ENCODE data around the gene DNAJC11. TPM values are rescaled to one million over a fixed set of nuclear protein-coding genes. Genes with fewer than 3 reads are reported as not detected.

The DNAJC11 gene
- total RNA-seq, 1 donor from 2014 or later = 47.6 TPM

DNA sequence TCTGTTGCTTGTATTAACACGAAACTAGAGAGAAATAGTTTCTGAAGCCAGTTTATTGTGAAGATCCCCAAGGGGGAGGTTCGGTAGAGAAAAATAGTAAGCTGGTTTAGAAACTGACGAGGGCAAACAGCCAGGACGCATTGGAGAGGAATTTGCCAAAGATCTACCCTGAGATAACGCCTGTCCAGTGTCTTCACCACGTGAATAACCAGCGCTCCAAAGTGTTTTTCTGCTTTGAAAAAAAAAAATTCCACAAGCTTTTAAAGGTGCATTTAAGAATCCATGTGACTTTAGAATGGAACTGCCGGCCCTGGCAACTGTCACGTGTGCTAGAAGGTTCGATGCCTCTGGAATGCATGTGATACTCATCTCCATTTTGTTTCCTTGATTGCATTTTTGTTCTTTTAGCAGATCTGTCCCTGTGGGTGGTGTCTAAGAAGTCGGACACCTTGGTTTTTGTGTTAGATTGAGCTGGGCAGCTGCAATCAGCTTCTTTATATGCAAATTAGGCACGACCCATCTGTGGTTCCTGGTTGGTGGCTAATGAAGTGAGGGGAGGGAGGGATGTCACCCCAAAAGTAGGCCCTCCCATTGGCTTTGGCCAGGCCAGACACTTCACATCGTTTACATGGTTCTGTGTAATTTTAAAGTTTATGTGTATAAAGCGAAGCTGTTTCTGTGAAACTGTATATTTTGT, 78.2 kb downstream of the DNAJC11 start:
- H3K36me3 Mint-ChIP-seq = peaks cover 32% of the 10 kb centered on the region
- peaks cover 75% of the 10 kb centered on the region for H4K20me1 ChIP-seq (ENCODE audit: low read depth)
- peaks cover 16% of the 10 kb centered on the region for H3K4me1 Mint-ChIP-seq
- H3K9ac ChIP-seq = no peak overlapping the region
- H3K9me3 Mint-ChIP-seq = no peaks in the 10 kb centered on the region
- no peaks in the 10 kb centered on the region for H3K36me3 ChIP-seq
- no peak overlapping the region for H2AFZ ChIP-seq (replicated peaks)
- TF ChIP-seq CTCF (IDR thresholded peaks at IDR 0.05) = no peak
- H3K27ac ChIP-seq = peak overlapping the region; percentile 66
- peaks cover 74% of the 10 kb centered on the region for H3K79me2 ChIP-seq (ENCODE audit: low read depth)
- H3K27me3 Mint-ChIP-seq (ENCODE audit: insufficient read depth, low read depth) = no peaks in the 10 kb centered on the region
- H3K4me2 ChIP-seq = no peak overlapping the region
- peaks cover 8% of the 10 kb centered on the region for H3K4me1 ChIP-seq
- no peak overlapping the region for H3K4me3 ChIP-seq
- H3K4me3 Mint-ChIP-seq = no peak overlapping the region
- no peaks in the 10 kb centered on the region for H3K9me3 ChIP-seq (ENCODE audit: low read depth)
- DNase-seq (ENCODE audit: low spot score) = no peak
- H3K27ac Mint-ChIP-seq = no peak overlapping the region
- H3K27me3 ChIP-seq = no peaks in the 10 kb centered on the region
- H3F3A ChIP-seq (ENCODE audit: low read depth) = peaks cover 27% of the 10 kb centered on the region

GRCh38 chr1:6622396-6623152, 79.0 kb downstream of the DNAJC11 start:
- Histone ChIP-seq H3K27ac (peak overlapping the region; percentile 59), H3K27me3 (no peaks in the 10 kb centered on the region), H3K9ac (no peak overlapping the region), H3K36me3 (no peaks in the 10 kb centered on the region), H3K4me3 (no peak overlapping the region), H3K4me2 (no peak overlapping the region), H3K9me3 (ENCODE audit: low read depth) (no peaks in the 10 kb centered on the region), H3F3A (ENCODE audit: low read depth) (peaks cover 27% of the 10 kb centered on the region), H2AFZ (replicated peaks) (no peak overlapping the region), H3K79me2 (ENCODE audit: low read depth) (peaks cover 80% of the 10 kb centered on the region), H4K20me1 (ENCODE audit: low read depth) (peaks cover 83% of the 10 kb centered on the region), H3K4me1 (peaks cover 8% of the 10 kb centered on the region)
- H3K36me3 Mint-ChIP-seq = peaks cover 31% of the 10 kb centered on the region
- no peak overlapping the region for H3K27ac Mint-ChIP-seq
- no peaks in the 10 kb centered on the region for H3K27me3 Mint-ChIP-seq (ENCODE audit: insufficient read depth, low read depth)
- no peak for DNase-seq (ENCODE audit: low spot score)
- TF ChIP-seq EZH2phosphoT487 (IDR thresholded peaks at IDR 0.05) (no peak), CTCF (IDR thresholded peaks at IDR 0.05) (no peak), EZH2 (IDR thresholded peaks at IDR 0.05) (no peak)
- H3K9me3 Mint-ChIP-seq = no peaks in the 10 kb centered on the region
- peaks cover 16% of the 10 kb centered on the region for H3K4me1 Mint-ChIP-seq
- peak overlapping the region; percentile 6 for H3K4me3 Mint-ChIP-seq

DNA sequence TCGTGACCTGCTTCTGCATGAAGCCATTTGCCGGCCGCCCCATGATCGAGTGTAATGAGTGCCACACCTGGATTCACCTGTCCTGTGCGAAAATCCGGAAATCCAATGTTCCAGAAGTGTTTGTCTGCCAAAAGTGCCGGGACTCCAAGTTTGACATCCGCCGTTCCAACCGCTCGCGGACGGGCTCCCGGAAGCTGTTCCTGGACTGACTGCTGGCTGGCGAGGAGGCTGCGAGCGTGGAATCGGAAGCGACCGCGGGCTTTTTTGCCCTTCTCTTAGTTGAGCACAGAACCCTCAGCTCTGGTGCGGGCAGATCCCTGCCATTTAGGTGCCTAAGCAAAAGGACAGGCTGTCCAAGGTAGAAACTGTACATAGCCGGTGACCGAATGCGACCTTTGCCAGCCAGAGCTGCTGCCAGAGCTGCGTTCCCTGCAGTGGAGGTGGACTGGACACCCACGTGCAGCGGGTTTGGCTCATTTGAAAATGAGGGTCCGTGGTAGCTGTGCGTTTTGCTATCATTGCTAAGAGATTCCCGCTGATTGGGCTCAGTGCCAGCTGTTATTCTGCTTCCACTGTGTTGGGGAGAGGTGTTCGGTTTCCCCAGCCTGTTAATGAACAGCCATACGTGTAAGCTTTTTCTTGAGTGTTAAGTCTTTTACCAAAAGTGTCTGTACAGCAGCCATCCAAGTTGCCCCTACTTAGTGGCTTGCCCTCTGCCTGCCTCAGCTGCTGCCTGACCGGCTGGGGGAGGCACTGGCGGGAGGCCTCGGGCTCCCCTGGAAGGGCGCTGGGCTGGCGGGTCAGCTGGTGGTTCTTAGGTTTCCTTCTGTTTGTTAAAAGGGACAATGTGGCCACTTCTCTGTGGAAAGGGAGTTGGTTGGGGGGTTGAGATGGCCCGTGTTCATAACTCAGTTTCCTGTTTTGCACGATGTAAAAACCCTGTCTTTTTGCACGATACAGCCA, 79.9 kb downstream of the DNAJC11 start:
- Mint-ChIP-seq H3K4me3 (peak overlapping the region; percentile 6), H3K27me3 (ENCODE audit: insufficient read depth, low read depth) (no peaks in the 10 kb centered on the region), H3K27ac (no peak overlapping the region), H3K4me1 (peaks cover 16% of the 10 kb centered on the region), H3K9me3 (no peaks in the 10 kb centered on the region), H3K36me3 (peaks cover 26% of the 10 kb centered on the region)
- DNase-seq (ENCODE audit: low spot score) = no peak
- TF ChIP-seq EZH2phosphoT487 (IDR thresholded peaks at IDR 0.05) (no peak), CTCF (IDR thresholded peaks at IDR 0.05) (no peak), EZH2 (IDR thresholded peaks at IDR 0.05) (no peak)
- H3K79me2 ChIP-seq (ENCODE audit: low read depth) = peaks cover 80% of the 10 kb centered on the region
- H3K4me1 ChIP-seq = peaks cover 10% of the 10 kb centered on the region
- no peak overlapping the region for H3K9ac ChIP-seq
- no peak overlapping the region for H3K4me3 ChIP-seq
- H4K20me1 ChIP-seq (ENCODE audit: low read depth) = peaks cover 87% of the 10 kb centered on the region
- no peaks in the 10 kb centered on the region for H3K27me3 ChIP-seq
- H3K4me2 ChIP-seq = no peak overlapping the region
- no peak overlapping the region for H2AFZ ChIP-seq (replicated peaks)
- peaks cover 27% of the 10 kb centered on the region for H3F3A ChIP-seq (ENCODE audit: low read depth)
- no peaks in the 10 kb centered on the region for H3K36me3 ChIP-seq
- no peak overlapping the region for H3K27ac ChIP-seq
- no peaks in the 10 kb centered on the region for H3K9me3 ChIP-seq (ENCODE audit: low read depth)

Measured in neural progenitor cell (in vitro differentiated cells).